Measurements from ENCODE around the gene TANGO2.

GRCh38 chr22:20099099-20099711 lies 78.3 kb downstream of the TANGO2 start:
- no peak for TF ChIP-seq BHLHE40 (IDR thresholded peaks at IDR 0.05; ENCODE audit: borderline replicate concordance)
- no peak for TF ChIP-seq FOXA1 (IDR thresholded peaks at IDR 0.05)
- no peak for TF ChIP-seq ELF4 (IDR thresholded peaks at IDR 0.05)
- no peak for TF ChIP-seq FOXM1 (IDR thresholded peaks at IDR 0.05; ENCODE audit: borderline replicate concordance)
- TF ChIP-seq SUZ12 (IDR thresholded peaks at IDR 0.05) = no peak
- TF ChIP-seq FOXK2 (IDR thresholded peaks at IDR 0.05) = no peak
- no peak for TF ChIP-seq PKNOX1 (IDR thresholded peaks at IDR 0.05)
